ENCODE results near the gene OTUD4.

The OTUD4 gene

GRCh38 chr4:145103496-145103895, 76.9 kb downstream of the OTUD4 start:
- no peaks in the 10 kb centered on the region for H3K9me3 ChIP-seq (ENCODE audit: control insufficient read depth, insufficient read depth, low read length)
- no peak overlapping the region for H3K9ac ChIP-seq (ENCODE audit: low read depth, low read length)
- no peaks in the 10 kb centered on the region for H3K4me1 ChIP-seq (ENCODE audit: control insufficient read depth, insufficient read depth, low read length)
- no peak overlapping the region for H3K4me3 ChIP-seq (ENCODE audit: low read depth, low read length)
- H3K36me3 ChIP-seq (ENCODE audit: control insufficient read depth, insufficient read depth, low read length): no peaks in the 10 kb centered on the region
- H3K27me3 ChIP-seq (ENCODE audit: control insufficient read depth, insufficient read depth, low read length): no peaks in the 10 kb centered on the region

DNA sequence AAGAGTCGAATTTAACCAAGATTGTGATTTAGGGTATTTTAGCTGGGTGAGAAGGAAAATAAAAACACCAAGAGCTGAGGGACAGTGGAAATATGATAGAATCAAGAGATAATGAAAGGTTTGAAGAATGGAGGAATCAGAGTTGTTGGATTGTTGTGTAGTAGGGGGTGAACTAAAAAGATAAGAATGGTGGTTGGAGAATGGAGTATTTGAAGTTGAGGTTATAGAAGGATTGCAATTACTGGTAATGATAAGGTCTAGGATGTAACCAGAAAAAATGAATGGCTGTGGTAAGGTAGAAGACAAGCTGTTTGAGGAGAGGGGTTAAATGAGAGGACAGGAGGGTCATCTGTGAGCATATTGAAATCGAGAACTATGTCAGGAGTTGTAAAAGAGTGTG, 77.8 kb downstream of the OTUD4 start:
- no peaks in the 10 kb centered on the region for H3K36me3 ChIP-seq (ENCODE audit: control insufficient read depth, insufficient read depth, low read length)
- H3K27me3 ChIP-seq (ENCODE audit: control insufficient read depth, insufficient read depth, low read length): no peaks in the 10 kb centered on the region
- no peaks in the 10 kb centered on the region for H3K9me3 ChIP-seq (ENCODE audit: control insufficient read depth, insufficient read depth, low read length)
- H3K4me1 ChIP-seq (ENCODE audit: control insufficient read depth, insufficient read depth, low read length): no peaks in the 10 kb centered on the region
- H3K9ac ChIP-seq (ENCODE audit: low read depth, low read length): no peak overlapping the region
- H3K4me3 ChIP-seq (ENCODE audit: low read depth, low read length): no peak overlapping the region

GRCh38 chr4:145101091-145101490, 79.3 kb downstream of the OTUD4 start:
- Histone ChIP-seq H3K4me1 (ENCODE audit: control insufficient read depth, insufficient read depth, low read length) (no peaks in the 10 kb centered on the region), H3K4me3 (ENCODE audit: low read depth, low read length) (no peak overlapping the region), H3K9ac (ENCODE audit: low read depth, low read length) (no peak overlapping the region), H3K9me3 (ENCODE audit: control insufficient read depth, insufficient read depth, low read length) (no peaks in the 10 kb centered on the region), H3K36me3 (ENCODE audit: control insufficient read depth, insufficient read depth, low read length) (no peaks in the 10 kb centered on the region), H3K27me3 (ENCODE audit: control insufficient read depth, insufficient read depth, low read length) (no peaks in the 10 kb centered on the region)

GRCh38 chr4:145099653-145100052, 80.7 kb downstream of the OTUD4 start:
- H3K9ac ChIP-seq (ENCODE audit: low read depth, low read length): no peak overlapping the region
- H3K9me3 ChIP-seq (ENCODE audit: control insufficient read depth, insufficient read depth, low read length): no peaks in the 10 kb centered on the region
- peak overlapping the region; percentile 97 for H3K4me3 ChIP-seq (ENCODE audit: low read depth, low read length)
- no peaks in the 10 kb centered on the region for H3K27me3 ChIP-seq (ENCODE audit: control insufficient read depth, insufficient read depth, low read length)
- H3K4me1 ChIP-seq (ENCODE audit: control insufficient read depth, insufficient read depth, low read length): no peaks in the 10 kb centered on the region
- H3K36me3 ChIP-seq (ENCODE audit: control insufficient read depth, insufficient read depth, low read length): no peaks in the 10 kb centered on the region

DNA sequence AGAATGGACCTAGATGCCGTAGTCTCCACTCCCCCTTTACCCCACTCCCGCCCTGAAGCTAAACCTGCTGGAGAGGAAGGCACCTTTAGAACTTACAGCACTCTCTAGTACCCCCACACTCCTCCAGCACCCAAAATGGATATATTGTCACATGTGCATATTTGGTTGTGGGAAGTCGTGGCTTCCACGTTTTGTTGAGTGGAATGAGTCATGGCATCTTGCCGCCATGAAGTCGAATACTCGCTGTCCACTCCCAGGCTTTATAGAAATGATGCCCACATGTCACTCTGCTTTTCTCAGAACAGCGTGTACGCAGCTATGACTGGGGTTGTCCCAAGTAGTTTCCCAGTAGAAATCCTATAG, 81.7 kb downstream of the OTUD4 start:
- H3K9me3 ChIP-seq (ENCODE audit: control insufficient read depth, insufficient read depth, low read length): no peaks in the 10 kb centered on the region
- H3K27me3 ChIP-seq (ENCODE audit: control insufficient read depth, insufficient read depth, low read length): no peaks in the 10 kb centered on the region
- H3K4me3 ChIP-seq (ENCODE audit: low read depth, low read length): peak overlapping the region; percentile 97
- no peaks in the 10 kb centered on the region for H3K4me1 ChIP-seq (ENCODE audit: control insufficient read depth, insufficient read depth, low read length)
- H3K36me3 ChIP-seq (ENCODE audit: control insufficient read depth, insufficient read depth, low read length): no peaks in the 10 kb centered on the region
- peak overlapping the region; percentile 95 for H3K9ac ChIP-seq (ENCODE audit: low read depth, low read length)

- H3K27me3 ChIP-seq (ENCODE audit: control insufficient read depth, insufficient read depth, low read length): no peaks in the 10 kb centered on the region
- H3K36me3 ChIP-seq (ENCODE audit: control insufficient read depth, insufficient read depth, low read length): no peaks in the 10 kb centered on the region
Observed at GRCh38 chr4:145097821-145098674, 82.3 kb downstream of the OTUD4 start, which contains the start of the genes ABCE1 and ANAPC10. ABCE1 (plus strand) TSS chr4:145098311; CDS start chr4:145104413, 6,102 bp downstream. ANAPC10 (minus strand) TSS chr4:145098196; CDS start chr4:145096099, 2,097 bp downstream.

DNA sequence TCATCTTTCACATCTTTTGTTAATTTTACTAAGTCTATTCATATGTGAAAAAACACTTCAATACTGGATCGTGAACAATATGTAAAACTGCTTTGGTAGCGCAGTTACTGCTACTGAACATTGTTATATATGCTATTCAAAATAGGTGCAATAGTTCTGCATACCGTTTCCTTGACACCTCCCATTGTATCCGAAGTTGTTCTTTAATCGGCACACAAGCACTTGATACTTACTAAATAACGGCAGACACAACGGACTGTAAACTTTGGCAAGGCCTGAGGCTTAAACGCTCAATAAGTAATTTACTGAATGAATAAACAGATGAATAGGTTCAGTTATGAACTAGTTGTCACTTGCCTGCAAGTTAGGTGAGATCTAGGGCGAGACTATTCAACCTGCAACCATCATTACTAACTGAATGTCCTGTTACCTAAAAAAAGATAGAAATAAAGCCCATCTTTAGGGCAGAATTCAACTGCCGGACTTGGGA, 83.0 kb downstream of the OTUD4 start:
- Histone ChIP-seq H3K4me1 (ENCODE audit: control insufficient read depth, insufficient read depth, low read length) (no peaks in the 10 kb centered on the region), H3K27me3 (ENCODE audit: control insufficient read depth, insufficient read depth, low read length) (no peaks in the 10 kb centered on the region), H3K9me3 (ENCODE audit: control insufficient read depth, insufficient read depth, low read length) (no peaks in the 10 kb centered on the region), H3K36me3 (ENCODE audit: control insufficient read depth, insufficient read depth, low read length) (no peaks in the 10 kb centered on the region), H3K9ac (ENCODE audit: low read depth, low read length) (peak overlapping the region; percentile 89), H3K4me3 (ENCODE audit: low read depth, low read length) (peak overlapping the region; percentile 97)

More at GRCh38 chr4:145097821-145098674, 82.3 kb downstream of the OTUD4 start, which contains the start of the genes ABCE1 and ANAPC10:
- no peaks in the 10 kb centered on the region for H3K4me1 ChIP-seq (ENCODE audit: control insufficient read depth, insufficient read depth, low read length)
- peak within 1 kb of the TSS; percentile 97 for H3K4me3 ChIP-seq (ENCODE audit: low read depth, low read length)
- no peaks in the 10 kb centered on the region for H3K9me3 ChIP-seq (ENCODE audit: control insufficient read depth, insufficient read depth, low read length)
- H3K9ac ChIP-seq (ENCODE audit: low read depth, low read length): peak within 1 kb of the TSS; percentile 95

GRCh38 chr4:145093638-145094037, 86.8 kb downstream of the OTUD4 start:
- H3K4me3 ChIP-seq (ENCODE audit: low read depth, low read length): no peak overlapping the region
- no peaks in the 10 kb centered on the region for H3K27me3 ChIP-seq (ENCODE audit: control insufficient read depth, insufficient read depth, low read length)
- no peaks in the 10 kb centered on the region for H3K36me3 ChIP-seq (ENCODE audit: control insufficient read depth, insufficient read depth, low read length)
- no peaks in the 10 kb centered on the region for H3K4me1 ChIP-seq (ENCODE audit: control insufficient read depth, insufficient read depth, low read length)
- H3K9me3 ChIP-seq (ENCODE audit: control insufficient read depth, insufficient read depth, low read length): no peaks in the 10 kb centered on the region
- no peak overlapping the region for H3K9ac ChIP-seq (ENCODE audit: low read depth, low read length)

DNA sequence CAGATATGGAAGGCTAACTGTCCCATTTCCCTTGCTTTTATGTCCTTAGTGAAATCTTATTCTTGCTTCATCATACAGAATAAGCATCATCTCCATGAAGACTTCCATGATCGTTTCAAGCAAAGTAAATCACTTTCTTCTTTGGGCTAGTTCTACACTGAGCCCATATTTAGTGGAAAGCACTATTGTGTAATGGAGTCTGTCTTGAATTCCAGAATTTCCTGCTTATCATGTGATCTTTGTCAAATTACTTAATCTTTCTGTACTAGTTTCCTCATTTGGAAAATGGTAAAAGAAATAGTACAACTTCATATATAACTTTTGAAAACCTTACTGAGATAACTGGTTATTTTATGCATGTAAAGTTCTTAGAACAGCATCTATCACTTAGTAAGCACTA, 90.0 kb downstream of the OTUD4 start:
- Histone ChIP-seq H3K27me3 (ENCODE audit: control insufficient read depth, insufficient read depth, low read length) (no peaks in the 10 kb centered on the region), H3K9ac (ENCODE audit: low read depth, low read length) (no peak overlapping the region), H3K9me3 (ENCODE audit: control insufficient read depth, insufficient read depth, low read length) (no peaks in the 10 kb centered on the region), H3K4me3 (ENCODE audit: low read depth, low read length) (no peak overlapping the region), H3K36me3 (ENCODE audit: control insufficient read depth, insufficient read depth, low read length) (no peaks in the 10 kb centered on the region), H3K4me1 (ENCODE audit: control insufficient read depth, insufficient read depth, low read length) (no peaks in the 10 kb centered on the region)

GRCh38 chr4:145083891-145084605, 96.3 kb downstream of the OTUD4 start:
- no peaks in the 10 kb centered on the region for H3K4me1 ChIP-seq (ENCODE audit: control insufficient read depth, insufficient read depth, low read length)
- H3K4me3 ChIP-seq (ENCODE audit: low read depth, low read length): no peak overlapping the region
- H3K9me3 ChIP-seq (ENCODE audit: control insufficient read depth, insufficient read depth, low read length): no peaks in the 10 kb centered on the region
- H3K9ac ChIP-seq (ENCODE audit: low read depth, low read length): no peak overlapping the region
- H3K27me3 ChIP-seq (ENCODE audit: control insufficient read depth, insufficient read depth, low read length): no peaks in the 10 kb centered on the region
- no peaks in the 10 kb centered on the region for H3K36me3 ChIP-seq (ENCODE audit: control insufficient read depth, insufficient read depth, low read length)
